ENCODE data around the gene AP1S2.
"Not testable (repeated sequence)": the region's sequence is repeated elsewhere in the genome, so short reads cannot be mapped to it uniquely, and the experiment has no call there.

Gene AP1S2

DNA sequence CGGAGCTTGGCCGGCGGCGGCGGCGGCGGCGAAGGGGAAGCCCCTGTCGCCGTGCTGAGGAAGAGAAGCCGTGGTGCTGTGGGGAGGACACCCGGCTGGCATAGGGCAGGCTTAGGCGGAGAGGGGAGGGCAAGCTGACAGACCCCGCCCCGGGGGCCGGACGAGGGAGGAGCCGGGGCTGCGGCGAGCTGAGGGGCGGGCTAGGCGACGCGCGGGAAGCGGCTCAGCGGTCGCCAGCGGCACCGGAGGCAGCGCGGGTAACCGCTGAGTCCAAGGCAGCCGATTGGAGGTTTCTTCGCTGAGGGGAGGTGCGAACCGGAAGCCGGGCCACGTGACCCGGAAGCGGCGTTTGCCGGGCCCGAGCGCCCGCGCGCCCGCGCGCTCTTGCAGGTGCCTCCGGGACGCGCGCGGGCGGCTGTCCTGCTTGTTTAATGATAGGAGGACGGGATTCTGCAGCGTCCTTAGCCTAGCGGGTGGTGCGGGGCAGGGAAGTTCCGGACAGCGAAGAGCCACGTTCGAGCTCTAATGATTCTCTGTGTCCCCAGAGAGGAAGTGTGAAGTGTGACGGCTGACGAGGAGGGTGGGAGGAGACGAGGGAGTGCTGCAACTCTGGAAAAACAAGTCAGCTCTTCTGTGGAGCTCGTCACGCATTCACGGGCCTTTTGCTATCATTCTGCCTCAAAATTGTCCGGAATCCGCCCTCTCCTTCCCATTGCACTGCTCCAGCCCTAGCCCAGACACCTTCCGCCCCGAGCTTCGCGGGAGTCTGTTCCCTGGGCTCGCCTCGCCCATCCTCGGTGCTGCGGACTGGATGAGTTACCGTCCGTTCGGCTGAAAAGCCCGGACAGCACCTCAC, at the start of gene AP1S2:
TSS of gene AP1S2 (minus strand) at position 102 of the 856 bp plus-strand sequence. CDS start 2,289 bp downstream, outside the sequence.
- peak; percentile 74 for DNase-seq (ENCODE audit: low read depth, low spot score)

DNA sequence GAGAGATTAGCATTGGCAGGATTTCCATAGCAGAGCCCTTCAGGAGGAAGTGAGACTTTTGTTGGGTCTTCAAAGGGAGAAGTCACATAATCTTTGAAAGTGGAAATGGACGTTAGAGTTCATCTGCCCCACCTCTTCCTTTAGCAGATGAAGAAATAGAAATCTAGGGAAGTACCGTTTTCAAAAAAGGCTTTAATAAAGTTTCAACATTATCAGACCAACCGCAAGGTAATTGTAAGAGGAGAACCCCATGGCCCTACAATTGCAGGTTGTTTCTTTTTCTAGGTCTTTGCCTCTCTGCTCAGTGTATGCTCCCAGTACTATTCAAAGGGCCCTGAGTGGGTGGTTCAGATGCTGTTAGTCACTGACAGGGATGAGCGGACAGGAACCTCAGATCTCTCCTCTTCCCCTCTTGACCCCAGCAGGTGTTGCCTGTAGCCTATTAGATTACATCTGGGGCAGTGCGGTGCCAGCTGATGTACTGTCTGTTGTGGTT, 48.6 kb upstream of the AP1S2 start:
- no peak for DNase-seq (ENCODE audit: low read depth, low spot score)

DNA sequence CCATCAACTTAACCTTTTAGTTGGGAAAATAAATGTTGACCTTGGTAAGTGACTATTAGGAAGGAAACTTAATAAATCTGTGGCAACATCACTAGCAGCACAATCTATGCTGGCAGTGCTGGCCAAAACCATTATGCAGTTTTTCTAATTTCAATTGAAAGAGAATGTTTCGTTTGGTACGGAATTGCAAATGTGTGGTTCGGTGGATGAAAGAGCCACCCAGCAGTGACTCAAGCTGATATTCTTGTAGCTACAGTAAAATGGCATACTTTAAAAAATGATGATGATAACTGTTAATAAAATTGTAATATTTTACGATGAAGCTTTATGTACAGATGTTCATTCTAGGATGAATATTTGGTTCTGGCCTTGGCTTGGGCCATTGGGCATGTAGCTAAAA, 40.7 kb upstream of the AP1S2 start:
- DNase-seq (ENCODE audit: low read depth, low spot score) = no peak

DNA sequence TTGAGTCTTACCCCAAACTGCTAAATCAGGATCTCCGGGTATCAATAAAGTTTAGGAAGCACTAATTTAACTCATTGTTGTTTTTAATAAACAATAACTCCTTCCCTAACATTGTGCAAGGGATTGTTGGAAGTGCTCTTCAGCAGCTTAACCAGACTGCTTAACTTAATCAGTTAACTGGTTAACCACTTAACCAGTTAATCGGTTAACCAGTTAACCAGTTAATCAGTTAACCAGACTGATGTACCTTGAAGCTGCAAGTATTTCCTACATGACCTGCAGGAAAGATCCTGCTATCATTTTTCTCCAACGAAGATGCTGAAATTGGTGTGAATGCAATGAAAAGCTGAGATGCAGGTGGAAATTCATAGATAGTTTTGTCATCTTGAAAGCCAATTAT, 40.1 kb upstream of the AP1S2 start:
- no peak for DNase-seq (ENCODE audit: low read depth, low spot score)

DNA sequence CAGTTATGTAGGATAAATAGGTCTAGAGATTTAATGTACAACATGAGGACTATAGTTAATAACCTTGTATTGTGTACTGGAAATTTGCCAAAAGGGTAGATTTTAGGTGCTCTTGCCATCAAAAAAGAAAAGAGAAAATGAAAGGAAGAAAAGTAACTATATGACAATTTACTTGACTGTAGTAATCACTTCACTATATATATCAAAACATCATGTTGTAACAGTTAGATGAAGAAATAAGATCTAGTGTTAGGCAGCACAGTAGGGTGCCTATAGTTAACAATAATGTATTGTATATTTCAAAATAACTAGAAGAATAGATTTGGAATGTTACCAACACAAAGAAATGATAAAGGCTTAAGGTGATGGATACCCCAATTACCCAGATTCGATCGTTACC, 35.9 kb upstream of the AP1S2 start:
- no peak for DNase-seq (ENCODE audit: low read depth, low spot score)

DNA sequence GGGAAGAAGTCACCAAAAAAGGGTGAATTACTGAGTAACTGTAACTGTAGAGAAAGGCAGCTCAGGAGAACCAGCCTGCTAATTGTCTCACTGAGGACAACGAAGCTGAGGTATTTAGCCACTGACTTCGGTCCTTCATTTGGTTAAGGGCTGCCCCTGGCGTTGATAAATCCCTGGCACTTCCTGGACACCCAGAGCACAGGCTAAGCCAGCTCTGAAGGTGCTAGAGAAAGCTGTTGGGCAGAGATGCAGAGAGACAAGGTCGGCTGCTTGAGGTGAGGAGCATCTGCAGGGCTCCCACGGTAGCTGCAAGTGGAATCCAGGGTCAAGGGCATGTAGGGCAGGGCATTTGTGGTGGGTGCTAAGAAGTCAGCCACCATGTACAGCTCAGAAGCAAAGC, 33.4 kb upstream of the AP1S2 start:
- DNase-seq (ENCODE audit: low read depth, low spot score) = no peak

DNA sequence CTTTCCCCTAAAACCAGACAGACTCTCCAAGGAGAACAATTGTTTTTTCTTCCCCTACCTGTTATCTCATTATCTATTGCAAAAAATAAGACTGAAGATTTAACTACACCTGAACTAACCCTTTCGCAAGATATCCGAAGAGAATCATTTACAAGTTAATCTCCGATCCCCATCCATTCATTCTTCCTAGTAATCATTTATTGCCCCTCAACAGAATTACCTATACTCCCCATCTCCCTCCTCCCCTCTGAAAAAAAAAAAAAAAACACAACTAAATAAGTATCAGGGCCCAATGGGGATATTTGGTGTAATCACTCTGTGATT, 28.9 kb upstream of the AP1S2 start:
- no peak for DNase-seq (ENCODE audit: low read depth, low spot score)

DNA sequence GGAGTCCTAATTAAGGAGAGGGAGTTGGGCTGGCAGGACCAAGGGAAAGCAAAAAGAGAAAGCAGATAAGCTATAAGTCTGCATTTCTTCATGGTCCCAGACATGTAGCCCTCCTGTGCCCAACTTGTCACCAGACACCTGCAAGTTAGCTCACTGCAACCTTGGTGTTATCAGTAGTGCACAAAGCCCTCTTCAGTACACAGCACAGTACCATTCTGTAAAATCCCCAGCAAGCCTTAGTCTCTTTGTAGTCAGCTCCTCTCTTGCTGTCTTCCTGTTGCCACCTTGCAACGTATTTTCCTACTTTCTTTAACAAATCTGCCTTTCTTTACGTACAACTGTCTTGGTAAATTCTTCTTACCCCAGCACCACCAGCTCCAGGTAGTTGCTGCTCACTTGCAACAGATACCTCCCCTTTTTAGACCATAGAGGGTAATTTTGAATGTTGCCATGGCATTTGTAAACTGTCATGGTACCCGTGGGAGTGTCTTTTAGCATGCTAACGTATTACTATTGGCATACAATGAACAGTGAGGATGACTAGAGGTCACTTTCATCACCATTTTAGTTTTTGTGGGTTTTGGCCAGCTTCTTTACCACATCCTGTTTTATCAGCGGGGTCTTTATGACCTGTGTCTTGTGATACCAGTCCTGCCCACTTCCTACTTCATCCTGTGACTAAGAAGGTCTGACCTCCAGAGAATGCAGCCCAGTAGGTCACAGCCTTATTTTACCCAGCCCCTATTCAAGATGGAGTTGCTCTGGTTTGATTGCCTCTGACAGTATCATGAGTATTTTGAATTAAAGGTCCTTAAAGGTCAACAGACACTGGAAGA, 28.3 kb upstream of the AP1S2 start:
- DNase-seq (ENCODE audit: low read depth, low spot score) = no peak

DNA sequence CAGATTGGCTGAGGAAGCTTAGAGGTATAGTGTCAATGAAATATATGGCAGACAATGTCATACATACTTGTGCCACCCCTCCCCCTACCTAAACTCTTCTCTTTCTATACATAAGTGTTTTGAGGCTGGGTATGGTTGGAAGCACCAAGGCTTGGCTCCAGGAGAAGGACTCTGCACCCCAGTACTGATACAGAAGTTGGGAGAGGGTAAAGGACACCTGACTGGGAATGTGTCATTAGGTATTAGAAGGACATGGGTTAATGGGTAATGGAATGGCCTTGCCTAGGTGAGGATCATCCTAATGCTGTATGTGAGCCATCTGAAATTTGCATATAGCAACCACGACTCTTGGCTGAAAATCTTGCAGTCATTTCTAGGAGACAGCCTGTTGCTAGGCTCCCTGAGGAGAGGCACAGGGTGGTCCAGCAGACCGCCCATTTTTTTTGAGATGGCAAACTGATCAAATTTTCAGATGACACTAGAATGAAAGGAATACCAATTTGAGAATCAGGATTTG, 26.8 kb upstream of the AP1S2 start:
- no peak for DNase-seq (ENCODE audit: low read depth, low spot score)

DNA sequence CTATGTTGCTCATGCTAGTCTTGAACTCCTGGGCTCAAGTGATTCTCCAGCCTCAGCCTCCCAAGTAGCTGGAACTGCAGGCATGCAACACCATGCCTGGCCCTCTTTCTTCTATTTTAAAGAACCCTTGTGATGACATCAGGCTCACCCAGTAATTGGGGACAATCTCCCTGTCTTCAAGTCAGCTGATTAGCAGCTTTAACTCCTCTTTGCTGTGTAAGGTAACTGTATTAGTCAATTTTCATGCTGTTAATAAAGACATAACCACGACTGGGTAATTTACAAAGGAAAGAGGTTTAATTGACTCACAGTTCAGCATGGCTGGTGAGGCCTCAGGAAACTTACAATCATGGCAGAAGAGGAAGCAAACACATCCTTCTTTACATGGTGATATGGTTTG, 23.3 kb upstream of the AP1S2 start:
- not testable (repeated sequence) for DNase-seq (ENCODE audit: low read depth, low spot score)

DNA sequence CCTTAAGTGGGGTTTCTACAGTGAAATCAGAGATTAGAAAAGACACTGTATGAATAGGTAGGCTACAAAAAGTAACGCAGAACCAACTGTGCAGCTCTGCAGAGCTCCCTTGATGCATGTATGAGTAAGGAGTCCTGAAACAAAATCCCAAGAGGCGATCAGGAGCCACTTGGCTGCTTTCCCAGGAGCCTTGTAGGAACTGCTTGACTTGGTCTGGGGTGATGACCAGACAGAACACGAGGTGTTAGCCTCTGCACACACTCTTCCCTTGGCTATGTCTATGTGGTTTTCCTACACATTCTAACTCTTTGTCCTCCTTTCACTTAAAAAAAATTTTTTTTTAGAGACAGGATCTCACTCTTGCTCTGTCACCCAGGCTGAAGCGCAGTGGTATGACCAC, 22.8 kb upstream of the AP1S2 start:
- no peak for DNase-seq (ENCODE audit: low read depth, low spot score)

DNA sequence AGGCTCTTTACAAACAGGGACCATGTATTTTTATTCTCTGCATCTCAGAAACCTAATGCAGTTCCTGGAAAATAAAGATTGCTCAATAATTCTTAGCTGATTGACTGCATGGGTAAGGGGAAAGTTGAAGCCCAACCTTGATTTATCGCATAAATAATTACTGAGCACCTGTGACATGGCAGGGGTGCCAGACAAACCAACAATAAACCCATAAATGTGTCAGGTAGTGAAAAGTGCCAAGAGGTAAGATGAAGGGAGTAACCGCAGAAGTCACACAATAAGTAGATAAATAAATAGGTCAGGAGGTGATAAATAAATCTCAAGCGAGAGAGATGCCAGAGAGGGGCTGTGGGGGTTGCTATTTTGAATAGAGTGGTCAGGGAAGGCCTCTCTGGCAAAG, 20.1 kb upstream of the AP1S2 start:
- no peak for DNase-seq (ENCODE audit: low read depth, low spot score)

DNA sequence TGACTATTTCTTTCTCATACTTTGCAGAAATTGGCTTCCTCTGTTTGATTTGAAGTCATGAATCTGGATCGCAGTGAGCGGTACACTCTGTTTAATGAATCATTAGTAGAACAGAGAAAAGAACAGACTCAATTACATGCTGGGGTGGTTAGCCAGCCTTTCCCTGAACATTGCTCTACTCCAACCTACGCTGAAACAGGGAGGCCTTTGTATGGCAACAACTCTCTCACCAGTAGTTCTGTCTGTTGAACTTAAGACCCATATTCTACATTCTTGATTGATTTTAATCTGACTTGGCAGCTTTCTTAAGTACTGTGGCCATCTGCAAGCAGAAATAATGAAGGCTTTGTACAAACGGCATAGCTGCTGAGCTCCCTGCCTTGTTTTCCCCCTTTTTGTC, 19.0 kb upstream of the AP1S2 start:
- DNase-seq (ENCODE audit: low read depth, low spot score) = no peak

DNA sequence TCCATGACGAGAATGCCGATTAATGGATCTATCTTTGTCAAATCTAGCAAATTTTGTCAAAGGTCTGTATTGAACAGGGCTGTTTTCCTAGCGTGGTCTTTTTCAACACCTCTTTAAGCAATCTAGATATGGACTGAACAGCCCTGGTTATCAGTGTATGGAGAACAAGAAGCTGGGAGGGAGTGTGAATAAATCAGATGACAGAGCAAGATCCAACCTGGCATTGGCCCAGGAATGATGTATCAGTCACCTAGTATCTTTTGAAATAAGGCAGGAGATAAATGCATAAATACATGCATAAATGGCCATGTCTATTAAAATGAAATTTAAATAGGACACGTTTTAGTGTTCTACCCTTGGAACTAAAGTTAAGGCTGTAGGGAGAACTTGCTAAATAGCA, 15.7 kb upstream of the AP1S2 start:
- DNase-seq (ENCODE audit: low read depth, low spot score) = no peak

DNA sequence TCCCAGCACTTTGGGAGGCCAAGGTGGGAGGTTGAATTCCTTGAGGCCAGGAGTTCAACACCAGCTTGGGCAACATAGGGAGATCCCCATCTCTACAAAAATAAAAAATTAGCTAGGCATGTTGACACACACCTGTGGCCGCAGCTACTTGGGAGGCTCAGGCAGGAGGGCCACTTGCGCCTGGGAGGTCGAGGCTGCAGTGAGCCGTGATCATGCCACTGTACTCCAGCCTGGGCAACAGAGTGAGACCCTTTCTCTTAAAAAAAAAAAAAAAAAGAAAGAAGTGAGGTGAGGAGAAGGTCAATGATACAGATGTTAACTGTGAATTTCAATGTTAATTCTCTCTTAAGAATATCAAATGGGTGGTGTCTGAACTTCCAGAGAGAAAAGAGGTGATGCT, 15.1 kb upstream of the AP1S2 start:
- DNase-seq (ENCODE audit: low read depth, low spot score) = no peak

DNA sequence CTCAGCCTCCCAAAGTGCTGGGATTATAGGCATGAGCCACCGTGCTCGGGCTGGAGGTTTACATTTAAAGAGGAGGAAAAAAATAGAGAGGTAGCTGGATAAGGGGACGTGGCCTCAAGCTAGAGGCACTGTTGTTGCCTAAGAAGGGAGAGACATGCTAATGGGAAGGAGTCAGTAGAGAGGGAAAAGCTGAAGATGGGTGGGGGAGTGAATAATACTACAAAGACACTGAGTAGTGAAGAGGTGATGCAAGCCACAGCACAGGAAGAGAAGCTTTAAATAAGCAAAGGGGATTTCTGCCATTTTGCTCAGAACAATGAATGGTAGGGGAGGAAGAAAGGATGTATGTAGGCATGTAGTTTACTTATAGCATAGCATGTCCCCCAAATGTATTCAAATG, 11.5 kb upstream of the AP1S2 start:
- no peak for DNase-seq (ENCODE audit: low read depth, low spot score)

DNA sequence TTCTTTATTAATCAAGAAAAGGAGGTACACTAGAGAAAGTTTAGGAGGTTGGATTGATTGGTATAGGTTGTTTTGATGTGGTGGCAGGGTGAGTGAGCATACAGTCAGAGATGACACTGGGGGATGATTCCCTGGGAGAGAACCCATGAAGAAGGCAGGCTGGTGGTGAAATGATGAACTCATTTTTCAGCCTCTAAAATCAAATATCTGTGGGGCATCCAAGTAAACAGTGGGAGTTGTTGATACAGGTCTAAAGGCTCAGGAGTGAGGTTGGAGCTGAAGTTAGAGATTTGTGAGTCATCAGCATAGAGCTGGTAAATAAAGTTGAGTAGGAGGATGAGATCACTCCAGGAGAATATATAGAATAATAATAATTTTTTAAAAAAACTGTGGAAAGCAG, 10.0 kb upstream of the AP1S2 start:
- no peak for DNase-seq (ENCODE audit: low read depth, low spot score)

DNA sequence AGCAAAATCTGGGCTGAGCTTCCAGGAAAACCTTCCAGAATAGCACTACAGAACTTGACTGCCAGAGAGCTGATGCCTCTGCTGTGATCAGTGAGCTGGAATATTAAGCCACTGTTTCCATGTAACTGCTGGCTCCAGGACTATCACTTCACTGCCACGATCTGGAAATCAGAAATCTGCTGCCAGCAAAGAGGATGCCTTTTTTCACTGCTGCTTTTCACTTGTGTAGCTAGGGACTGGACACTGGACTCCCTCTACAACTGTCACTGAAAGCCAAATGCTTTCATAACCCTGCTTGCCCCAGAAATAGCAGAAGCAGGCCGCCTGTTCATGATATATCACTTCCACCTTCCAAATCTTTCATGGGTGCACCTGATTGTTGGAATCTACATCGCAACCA, 9.4 kb upstream of the AP1S2 start:
- DNase-seq (ENCODE audit: low read depth, low spot score) = no peak

DNA sequence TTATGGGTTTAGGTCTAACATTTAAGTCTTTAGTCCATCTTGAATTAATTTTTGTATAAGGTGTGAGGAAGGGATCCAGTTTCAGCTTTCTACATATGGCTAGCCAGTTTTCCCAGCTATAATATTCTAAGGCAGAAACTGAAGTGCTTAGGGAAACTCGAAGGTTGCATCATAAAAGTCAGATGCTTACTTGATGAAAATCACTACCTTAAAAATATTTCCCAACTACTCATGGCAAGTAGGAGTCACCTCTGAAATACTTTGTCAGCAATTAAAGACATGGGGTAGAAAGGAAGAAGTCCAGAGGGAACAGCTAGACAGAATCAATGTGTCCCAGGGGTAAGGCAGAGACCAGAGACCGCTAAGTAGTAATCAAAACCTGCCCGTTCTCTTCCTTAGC, 6.3 kb upstream of the AP1S2 start:
- DNase-seq (ENCODE audit: low read depth, low spot score) = no peak

DNA sequence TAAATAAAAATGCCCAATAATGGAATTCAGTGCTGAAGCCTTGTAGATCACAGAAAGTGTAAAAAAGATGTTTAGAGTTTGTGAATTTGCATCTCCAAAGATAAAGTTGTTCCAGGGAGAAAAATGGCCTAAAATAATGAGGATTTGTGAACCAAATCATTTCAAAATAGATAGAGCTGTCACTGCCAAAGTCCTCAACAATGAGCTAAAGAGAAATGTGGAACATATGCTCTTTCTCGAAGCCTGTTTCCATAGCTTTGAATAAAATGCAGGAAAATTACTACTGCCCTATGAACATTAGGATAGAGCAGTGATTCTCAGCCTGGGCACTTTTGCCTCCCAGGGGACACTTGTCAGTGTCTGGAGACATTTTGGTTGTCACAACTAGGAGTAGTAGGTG, 3.4 kb upstream of the AP1S2 start:
- DNase-seq (ENCODE audit: low read depth, low spot score) = no peak

DNA sequence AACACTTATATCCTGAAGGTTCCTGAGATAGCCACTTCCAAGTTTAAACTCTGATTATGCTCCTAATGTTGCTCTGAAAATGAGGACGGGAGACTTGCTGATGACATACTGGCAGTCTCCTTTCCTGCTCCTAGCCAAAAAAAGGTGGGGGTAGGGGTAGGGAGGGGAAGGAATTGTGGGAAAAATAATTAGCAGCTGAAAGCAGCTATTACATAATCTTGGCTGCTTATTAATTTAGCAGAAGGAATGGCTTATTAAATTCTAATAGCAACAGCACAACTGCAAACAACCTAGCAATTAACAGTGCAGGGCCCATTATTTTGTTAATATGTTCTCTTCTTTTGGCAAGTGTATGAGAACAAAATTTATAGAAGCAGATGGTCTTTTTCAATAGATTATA, 2.0 kb upstream of the AP1S2 start:
- DNase-seq (ENCODE audit: low read depth, low spot score) = no peak

DNA sequence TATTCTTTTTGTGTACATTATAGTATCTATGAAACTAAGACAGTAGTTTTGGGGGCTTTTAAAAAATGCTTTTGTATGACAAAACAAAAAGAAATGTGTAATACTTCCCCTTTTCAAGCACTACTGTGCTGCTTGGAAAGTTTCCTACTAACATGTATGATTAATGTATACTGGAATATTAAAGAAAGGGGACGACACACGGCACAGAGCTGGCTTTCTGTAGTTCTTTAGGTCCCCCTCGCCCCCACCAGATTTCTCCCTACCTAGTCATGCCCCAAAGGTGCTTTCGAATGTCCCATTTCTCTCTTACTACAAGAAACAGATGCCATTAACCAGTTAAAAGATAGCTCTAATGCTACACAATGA, 1.6 kb upstream of the AP1S2 start:
- no peak for DNase-seq (ENCODE audit: low read depth, low spot score)

All from brain pericyte (primary cell).